ENCODE data around the gene TRAPPC2. TPM values are rescaled to one million over a fixed set of nuclear protein-coding genes. Genes with fewer than 3 reads are reported as not detected.

Gene TRAPPC2
- total RNA-seq (2022; extraction: Qiagen RNA extraction; ENCODE audit: low read depth): 7.5 to 10.3 TPM (median 8.1 TPM) in 5 replicates

DNA sequence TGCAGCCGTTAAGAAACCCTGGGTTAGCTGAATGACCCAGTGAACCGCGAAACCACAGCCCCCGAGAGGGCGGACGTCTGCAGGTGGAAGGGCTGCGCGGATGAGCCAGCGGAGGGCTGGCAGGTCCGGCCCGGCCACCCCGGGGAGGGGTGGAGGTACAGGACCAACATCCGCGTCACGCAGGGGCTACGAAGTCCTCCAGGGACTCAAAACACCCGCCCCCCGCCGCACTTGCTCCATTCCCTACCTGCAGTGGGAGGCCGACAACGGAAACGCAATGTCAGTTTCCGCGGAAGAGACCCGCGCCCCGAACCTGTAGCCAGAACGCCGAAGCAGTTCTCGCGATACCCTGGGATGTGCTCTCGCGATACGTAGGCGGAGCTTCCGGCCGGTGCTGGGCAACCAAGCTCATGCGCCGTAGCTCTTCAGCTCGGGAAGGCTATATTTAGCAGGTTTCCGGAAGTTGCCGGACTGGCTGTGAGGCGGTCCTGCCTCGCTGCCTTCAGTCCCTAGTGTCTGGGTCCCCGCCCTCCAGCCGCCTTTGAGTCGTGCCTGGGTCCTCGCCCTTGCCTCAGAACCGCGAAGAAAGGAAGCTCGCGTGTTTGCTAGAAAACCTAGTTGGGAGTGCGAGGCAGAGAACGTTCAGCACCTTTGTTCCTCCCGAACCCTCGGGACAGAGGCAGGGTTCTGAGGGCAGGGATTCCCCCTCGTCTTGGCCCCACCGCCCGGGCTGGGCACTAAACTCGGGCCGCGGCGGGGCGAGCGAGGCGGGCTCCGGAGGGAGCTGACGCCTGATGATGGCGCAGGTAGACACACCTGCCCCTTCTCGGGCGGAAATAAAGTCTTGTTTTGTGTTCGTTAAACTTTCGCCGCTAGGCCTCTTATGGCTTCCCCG, at the start of gene TRAPPC2, which contains the start of gene OFD1:
Gene TRAPPC2 (minus strand): TSS at position 343 of the 895 bp plus-strand sequence. CDS start 14,657 bp downstream, outside the sequence.
Gene OFD1 (plus strand): TSS at position 471 of the 895 bp plus-strand sequence. CDS start 324 bp downstream, at position 795.

DNA sequence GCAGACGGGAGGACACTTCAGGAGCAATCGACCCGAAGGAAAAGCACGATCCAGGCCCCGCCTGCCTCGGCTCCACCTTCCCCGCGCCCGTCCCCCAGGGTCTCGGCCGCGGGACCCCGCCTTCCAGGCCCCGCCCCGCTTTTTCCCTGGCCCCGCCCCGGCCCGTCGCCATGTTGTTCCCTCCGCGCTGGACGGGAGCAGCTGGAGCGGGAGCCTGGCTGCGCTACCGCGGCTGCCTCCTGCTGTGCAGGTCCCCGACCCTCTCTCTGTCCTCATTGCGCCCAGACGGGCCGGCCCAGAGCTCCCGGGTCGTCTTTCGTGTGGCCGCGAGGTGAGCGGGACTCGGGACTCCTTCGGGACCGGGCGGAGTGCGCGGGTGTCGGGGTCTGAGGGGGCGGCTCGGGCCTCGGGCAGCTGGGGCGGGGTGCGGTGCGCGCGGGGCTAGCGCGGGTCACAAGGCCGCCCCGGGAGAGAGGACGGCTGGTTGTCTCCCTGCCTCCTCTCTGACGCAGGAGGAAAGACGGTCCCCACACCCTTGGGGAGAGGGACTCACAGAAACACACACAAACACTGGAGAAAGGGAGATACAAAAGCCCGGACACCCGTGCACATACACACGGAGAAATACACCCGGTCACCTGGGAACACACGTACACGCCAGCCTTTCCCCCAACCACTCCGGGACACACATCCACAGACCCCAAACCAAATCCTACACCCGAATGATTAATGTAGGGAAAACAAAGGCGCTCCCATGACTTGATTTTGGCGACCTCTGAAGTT, 45.3 kb downstream of the TRAPPC2 start, which contains the start of gene RAB9A:
Gene RAB9A (plus strand): TSS at position 171 of the 783 bp plus-strand sequence. CDS start 19,619 bp downstream, outside the sequence.

Other genes starting within 250 kb of the TRAPPC2 start
- gene EGFL6, start 165.0 kb downstream of the TRAPPC2 start, total RNA-seq (2022; extraction: Qiagen RNA extraction; ENCODE audit: low read depth): not detected in 5 replicates
- gene TCEANC, start 81.5 kb downstream of the TRAPPC2 start, total RNA-seq (2022; extraction: Qiagen RNA extraction; ENCODE audit: low read depth): 0.53 to 0.80 TPM (median 0.73 TPM) in 5 replicates
- gene RAB9A, start 45.5 kb downstream of the TRAPPC2 start, total RNA-seq (2022; extraction: Qiagen RNA extraction; ENCODE audit: low read depth): 30.2 to 33.7 TPM (median 33.6 TPM) in 5 replicates
- 11.1 to 14.3 TPM (median 13.0 TPM) in 5 replicates for gene OFD1, start 128 bp upstream of the TRAPPC2 start, total RNA-seq (2022; extraction: Qiagen RNA extraction; ENCODE audit: low read depth)
- 0.03 to 0.30 TPM in 2 of 5 replicates, not detected in the others for gene GPM6B, start 82.5 kb upstream of the TRAPPC2 start, total RNA-seq (2022; extraction: Qiagen RNA extraction; ENCODE audit: low read depth)